ENCODE data around the gene WDR6.

The WDR6 gene

GRCh38 chr3:49019941-49020329 lies 12.7 kb downstream of the WDR6 start:
- peak; percentile 35 for DNase-seq (ENCODE audit: low read depth)
- no peak for TF ChIP-seq CTCF (conservative IDR thresholded peaks at IDR 0.05; ENCODE audit: control insufficient read depth, insufficient read depth, low read depth, low read length)
- peak overlapping the region; percentile 81 for H3K4me3 ChIP-seq (ENCODE audit: control insufficient read depth, low read depth, low read length)

- no peak for DNase-seq (ENCODE audit: low read depth)
- H3K4me3 ChIP-seq (ENCODE audit: control insufficient read depth, low read depth, low read length) = peak overlapping the region; percentile 81
- no peak for TF ChIP-seq CTCF (conservative IDR thresholded peaks at IDR 0.05; ENCODE audit: control insufficient read depth, insufficient read depth, low read depth, low read length)
Measured at GRCh38 chr3:49020330-49021212, 13.4 kb downstream of the WDR6 start.

GRCh38 chr3:49021213-49021812 lies 14.1 kb downstream of the WDR6 start:
- no peak for TF ChIP-seq CTCF (conservative IDR thresholded peaks at IDR 0.05; ENCODE audit: control insufficient read depth, insufficient read depth, low read depth, low read length)
- H3K4me3 ChIP-seq (ENCODE audit: control insufficient read depth, low read depth, low read length) = peak overlapping the region; percentile 81
- peak; percentile 96 for DNase-seq (ENCODE audit: low read depth)

- peak; percentile 92 for DNase-seq (ENCODE audit: low read depth)
- peak within 1 kb of the TSS; percentile 81 for H3K4me3 ChIP-seq (ENCODE audit: control insufficient read depth, low read depth, low read length)
- peak; percentile 69 for TF ChIP-seq CTCF (conservative IDR thresholded peaks at IDR 0.05; ENCODE audit: control insufficient read depth, insufficient read depth, low read depth, low read length)
Measured at GRCh38 chr3:49021813-49022687, 14.9 kb downstream of the WDR6 start, which contains the start of gene NDUFAF3. TSS of gene NDUFAF3 (plus strand) at chr3:49022121. CDS start at chr3:49022145, 24 bp downstream.

- no peak for TF ChIP-seq CTCF (conservative IDR thresholded peaks at IDR 0.05; ENCODE audit: control insufficient read depth, insufficient read depth, low read depth, low read length)
- H3K4me3 ChIP-seq (ENCODE audit: control insufficient read depth, low read depth, low read length) = peak overlapping the region; percentile 81
- DNase-seq (ENCODE audit: low read depth) = no peak
Measured at GRCh38 chr3:49022688-49023171, 15.5 kb downstream of the WDR6 start.

GRCh38 chr3:49023775-49024174 lies 16.6 kb downstream of the WDR6 start:
- no peak overlapping the region for H3K4me3 ChIP-seq (ENCODE audit: control insufficient read depth, low read depth, low read length)
- no peak for TF ChIP-seq CTCF (conservative IDR thresholded peaks at IDR 0.05; ENCODE audit: control insufficient read depth, insufficient read depth, low read depth, low read length)
- DNase-seq (ENCODE audit: low read depth) = no peak

All from fibroblast of mammary gland (primary cell).